Uterus (tissue), 2 donors: ENCODE measurements around the gene HMGN1.

Experiments
- POLR2A ChIP-seq, 2 donors: fragments of 450-650 bp; IDR thresholded peaks; one replicate each; pipeline ENCODE4 v1.6.1; 2016; ENCODE audit warnings: antibody characterized with exemption in 2 of 2, mild to moderate bottlenecking in 1 of 2, moderate library complexity in 1 of 2
- TF ChIP-seq, protein P1 (sequence below), 4 experiments: fragments of 200-600 bp in 2 of 4; fragments of 450-650 bp in 2 of 4; sonication (generic) in 2 of 4; IDR thresholded peaks; one replicate each; pipeline ENCODE4 v1.5.1; 2016 to 2019; ENCODE audit warnings: antibody characterized with exemption in 4 of 4, mild to moderate bottlenecking in 2 of 4, moderate library complexity in 1 of 4

DNA sequence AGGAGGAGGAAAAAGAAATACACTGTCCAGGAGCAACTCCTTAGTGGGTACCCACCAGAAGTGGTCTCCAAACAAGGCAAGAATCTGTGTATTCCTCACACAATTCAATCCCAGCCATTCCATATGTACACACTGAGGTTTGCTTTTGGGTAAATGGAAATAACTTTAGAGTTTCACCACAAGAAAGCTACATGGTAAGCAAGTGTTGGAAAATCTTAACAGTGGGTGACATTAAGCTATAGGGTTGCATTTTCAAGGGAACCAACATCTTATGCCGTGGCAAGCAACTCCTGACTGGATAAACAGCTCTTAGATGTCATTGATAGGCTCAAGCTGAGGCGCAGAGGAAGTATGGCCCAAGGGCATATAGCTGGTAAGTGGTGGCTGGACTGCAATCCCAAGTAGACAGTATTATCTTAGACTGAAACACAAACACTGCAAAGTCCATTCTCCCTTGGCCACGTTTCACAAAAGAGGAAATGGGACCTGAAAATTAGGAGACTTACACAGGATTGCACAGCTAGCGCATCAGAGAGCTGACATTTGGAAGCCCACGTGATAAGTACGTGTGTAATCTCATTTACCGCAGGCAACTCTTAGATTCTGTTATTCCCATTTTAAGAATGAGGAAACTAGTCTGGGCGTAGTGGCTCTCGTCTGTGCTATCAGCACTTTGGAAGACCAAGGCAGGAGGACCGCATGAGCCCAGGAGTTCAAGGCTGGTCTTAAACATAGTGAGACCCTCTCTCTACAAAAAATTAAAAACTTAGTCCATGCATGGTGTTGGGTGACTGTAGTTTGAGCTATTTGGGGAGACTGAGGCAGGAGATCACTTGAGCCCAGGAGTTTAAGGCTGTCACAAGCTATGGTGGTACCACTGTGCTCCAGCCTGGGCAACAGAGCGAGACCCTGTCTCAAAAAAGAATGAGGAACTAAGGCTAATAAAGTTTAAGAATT lies 31.5 kb downstream of the HMGN1 start:
- TF ChIP-seq, protein P1, sequence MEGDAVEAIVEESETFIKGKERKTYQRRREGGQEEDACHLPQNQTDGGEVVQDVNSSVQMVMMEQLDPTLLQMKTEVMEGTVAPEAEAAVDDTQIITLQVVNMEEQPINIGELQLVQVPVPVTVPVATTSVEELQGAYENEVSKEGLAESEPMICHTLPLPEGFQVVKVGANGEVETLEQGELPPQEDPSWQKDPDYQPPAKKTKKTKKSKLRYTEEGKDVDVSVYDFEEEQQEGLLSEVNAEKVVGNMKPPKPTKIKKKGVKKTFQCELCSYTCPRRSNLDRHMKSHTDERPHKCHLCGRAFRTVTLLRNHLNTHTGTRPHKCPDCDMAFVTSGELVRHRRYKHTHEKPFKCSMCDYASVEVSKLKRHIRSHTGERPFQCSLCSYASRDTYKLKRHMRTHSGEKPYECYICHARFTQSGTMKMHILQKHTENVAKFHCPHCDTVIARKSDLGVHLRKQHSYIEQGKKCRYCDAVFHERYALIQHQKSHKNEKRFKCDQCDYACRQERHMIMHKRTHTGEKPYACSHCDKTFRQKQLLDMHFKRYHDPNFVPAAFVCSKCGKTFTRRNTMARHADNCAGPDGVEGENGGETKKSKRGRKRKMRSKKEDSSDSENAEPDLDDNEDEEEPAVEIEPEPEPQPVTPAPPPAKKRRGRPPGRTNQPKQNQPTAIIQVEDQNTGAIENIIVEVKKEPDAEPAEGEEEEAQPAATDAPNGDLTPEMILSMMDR (IDR thresholded peaks at IDR 0.05): no peak
- no peak for TF ChIP-seq POLR2A (IDR thresholded peaks at IDR 0.05)
